NCI-H146 treated with DMSO at 0.1 percent for 48 hours (cell line): Measurements from ENCODE around the gene ADIRF.
"Not testable (repeated sequence)": the region's sequence is repeated elsewhere in the genome, so short reads cannot be mapped to it uniquely, and the experiment has no call there.

Experiments
- DNase-seq: peaks from one replicate; lab custom pipeline; 2025; ENCODE audit not compliant: unreplicated experiment; lab: John Stamatoyannopoulos, UW

The ADIRF gene

GRCh38 chr10:86976362-86977056, 8.2 kb downstream of the ADIRF start:
- DNase-seq: no peak

DNA sequence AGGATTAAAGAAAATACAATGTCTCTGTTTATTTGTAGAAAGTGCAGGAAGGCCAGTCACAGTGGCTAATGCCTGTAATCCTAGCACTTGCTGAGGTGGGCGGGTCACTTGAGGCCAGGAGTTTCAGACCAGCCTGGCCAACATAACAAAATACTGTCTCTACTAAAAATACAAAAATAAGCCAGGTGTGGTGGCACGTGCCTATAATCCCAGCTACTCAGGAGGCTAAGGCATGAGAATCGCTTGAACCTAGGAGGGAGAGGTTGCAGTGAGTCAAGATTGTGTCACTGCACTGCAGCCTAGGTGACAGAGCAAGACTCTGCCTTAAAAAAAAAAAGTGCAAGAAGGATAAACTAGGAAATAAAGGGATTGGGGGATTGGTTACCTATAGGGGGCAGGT, 10.2 kb downstream of the ADIRF start:
- DNase-seq: not testable (repeated sequence)

- DNase-seq: no peak
Measured at GRCh38 chr10:86979296-86979818, 11.1 kb downstream of the ADIRF start.

GRCh38 chr10:86979977-86980448, 11.7 kb downstream of the ADIRF start:
- DNase-seq: no peak

DNA sequence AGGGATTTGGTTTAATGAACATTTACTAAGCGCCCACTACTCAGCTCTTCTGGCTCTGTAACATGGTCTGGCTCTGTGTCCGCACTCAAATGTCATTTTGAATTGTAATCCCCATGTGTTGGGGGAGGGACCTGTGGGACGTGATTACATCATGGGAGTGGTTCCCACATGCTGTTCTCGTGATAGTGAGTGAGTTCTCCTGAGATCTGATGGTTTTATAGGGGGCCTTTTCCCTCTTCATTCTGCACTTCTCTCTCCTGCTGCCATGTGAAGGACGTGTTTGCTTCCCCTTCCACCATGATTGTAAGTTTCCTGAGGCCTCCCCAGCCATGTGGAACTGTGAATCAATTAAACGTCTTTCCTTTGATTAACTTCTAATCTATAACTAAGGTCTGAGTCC, 12.7 kb downstream of the ADIRF start:
- DNase-seq: not testable (repeated sequence)

GRCh38 chr10:86981716-86982115, 13.4 kb downstream of the ADIRF start:
- DNase-seq: no peak

- DNase-seq: not testable (repeated sequence)
Measured at GRCh38 chr10:86984498-86984897, 16.2 kb downstream of the ADIRF start.

GRCh38 chr10:86988520-86988919, 20.2 kb downstream of the ADIRF start:
- no peak for DNase-seq

GRCh38 chr10:86991362-86991761, 23.1 kb downstream of the ADIRF start:
- DNase-seq: not testable (repeated sequence)

- DNase-seq: no peak
Measured at GRCh38 chr10:86992456-86992855, 24.2 kb downstream of the ADIRF start.

- no peak for DNase-seq
Measured at GRCh38 chr10:86992929-86993328, 24.6 kb downstream of the ADIRF start.

DNA sequence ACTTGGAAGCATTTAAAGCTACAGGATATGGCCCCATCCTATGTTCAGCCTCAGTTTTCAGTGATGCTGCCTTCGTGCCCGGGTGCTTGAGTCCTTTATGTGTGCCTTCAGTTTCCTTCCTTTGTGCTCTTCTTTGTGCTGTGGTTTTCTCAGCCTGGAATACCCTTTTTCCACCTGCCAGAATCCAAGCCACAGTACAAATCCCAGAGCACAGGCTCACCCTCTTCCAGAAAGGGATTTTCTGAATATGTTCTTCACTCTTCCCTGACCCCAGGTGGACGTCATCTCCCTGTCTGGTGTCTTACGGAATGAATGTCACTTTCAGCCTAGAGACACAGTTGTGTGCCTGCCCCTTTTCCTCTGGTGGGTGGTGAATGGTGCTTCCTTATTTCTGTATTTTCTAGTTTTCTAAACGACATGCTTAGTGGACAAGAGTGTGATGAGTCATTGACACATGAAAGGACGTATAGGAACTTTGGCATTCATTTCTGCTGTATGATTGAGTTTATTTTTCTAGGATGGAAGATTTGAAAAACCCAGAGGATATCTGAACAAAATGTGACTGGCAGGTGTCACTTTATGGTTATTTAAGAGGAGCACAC, 31.6 kb downstream of the ADIRF start:
- DNase-seq: not testable (repeated sequence)

- no peak for DNase-seq
Measured at GRCh38 chr10:87000491-87000890, 32.2 kb downstream of the ADIRF start.

- DNase-seq: not testable (repeated sequence)
Measured at GRCh38 chr10:87007124-87007523, 38.8 kb downstream of the ADIRF start.

DNA sequence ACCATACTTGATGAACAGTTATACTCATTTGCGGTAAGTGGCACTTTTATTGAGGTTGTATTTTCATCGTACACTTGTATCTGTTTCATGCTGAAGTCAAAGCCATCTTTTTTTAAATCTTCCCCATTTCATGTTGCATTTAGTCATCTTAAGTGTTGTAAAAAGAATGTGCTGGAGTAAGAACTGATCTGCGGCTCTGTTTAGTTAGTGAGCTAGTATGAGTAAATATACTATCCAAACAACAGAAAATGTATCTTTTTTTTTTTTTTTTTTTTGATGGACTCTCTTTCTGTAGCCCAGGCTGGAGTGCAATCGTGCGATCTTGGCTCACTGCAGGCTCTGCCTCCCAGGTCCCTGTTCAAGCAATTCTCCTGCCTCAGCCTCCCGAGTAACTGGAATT, 39.4 kb downstream of the ADIRF start:
- DNase-seq: not testable (repeated sequence)

GRCh38 chr10:87008303-87008702, 40.0 kb downstream of the ADIRF start:
- not testable (repeated sequence) for DNase-seq

GRCh38 chr10:87009134-87009696, 40.9 kb downstream of the ADIRF start:
- DNase-seq: not testable (repeated sequence)

DNA sequence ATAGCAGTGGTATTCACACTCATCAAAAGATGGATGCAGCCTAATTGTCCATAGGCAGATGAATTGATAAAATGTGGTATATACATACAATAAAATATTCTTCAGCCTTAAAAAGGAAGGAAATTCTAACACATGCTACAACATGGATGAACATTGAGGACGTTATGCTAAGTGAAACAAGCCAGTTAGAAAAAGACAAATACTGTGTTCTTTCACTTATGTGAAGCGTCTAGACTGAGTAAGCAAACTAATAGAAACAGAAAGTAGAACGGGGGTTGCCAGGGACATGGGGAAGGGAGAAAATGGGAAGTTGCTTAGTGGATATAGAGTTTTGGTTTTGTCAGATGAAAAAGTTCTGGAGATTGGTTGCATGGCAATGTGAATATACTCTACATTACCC, 45.2 kb downstream of the ADIRF start:
- not testable (repeated sequence) for DNase-seq

DNA sequence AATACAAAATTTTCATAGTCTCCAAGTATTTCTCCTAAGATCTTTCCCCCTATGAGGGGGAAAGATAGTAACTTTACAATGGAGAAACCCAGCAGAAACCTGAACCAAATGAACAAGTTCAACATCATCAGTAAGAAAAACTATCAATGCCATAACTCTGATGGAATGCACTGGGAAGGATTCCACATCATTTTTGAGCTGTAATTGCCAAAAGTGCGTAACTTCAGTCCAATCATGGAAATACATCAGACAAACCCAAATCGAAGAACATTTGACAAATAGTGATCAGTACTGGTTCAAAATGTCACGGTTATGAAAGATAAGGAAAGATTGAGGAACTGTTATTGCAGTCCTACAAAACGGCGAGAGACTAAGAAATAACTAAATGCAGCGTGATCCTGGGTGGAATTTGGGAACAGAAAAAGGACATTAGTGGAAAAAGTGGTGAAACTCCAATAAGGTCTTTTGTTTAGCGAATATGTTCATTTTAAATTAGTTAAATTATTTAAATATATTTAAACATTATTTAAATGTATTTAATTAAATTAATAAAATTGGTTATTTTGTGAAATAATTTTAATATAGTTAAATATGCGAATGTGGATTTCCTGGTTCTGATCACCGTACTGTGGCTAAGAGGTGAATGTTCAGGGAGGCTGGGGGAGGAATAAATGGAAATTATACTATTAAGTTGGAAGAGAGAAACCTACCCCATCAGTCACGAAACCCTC, 46.9 kb downstream of the ADIRF start:
- DNase-seq: not testable (repeated sequence)

- DNase-seq: not testable (repeated sequence)
Measured at GRCh38 chr10:87018127-87018526, 49.8 kb downstream of the ADIRF start.

GRCh38 chr10:87019066-87019465, 50.8 kb downstream of the ADIRF start:
- DNase-seq: not testable (repeated sequence)
